ENCODE data around the gene GPHB5.
"Not testable (repeated sequence)": the region's sequence is repeated elsewhere in the genome, so short reads cannot be mapped to it uniquely, and the experiment has no call there.

Gene GPHB5

GRCh38 chr14:63318835-63319234 is at the start of gene GPHB5:
TSS of gene GPHB5 (minus strand) at chr14:63318935. CDS start at chr14:63317849, 1,086 bp downstream.
- no peak for DNase-seq (ENCODE audit: low read depth)

GRCh38 chr14:63367742-63368364 is 49.1 kb upstream of the GPHB5 start:
- DNase-seq (ENCODE audit: low read depth), result no peak

- no peak for DNase-seq (ENCODE audit: low read depth)
Observed at GRCh38 chr14:63362389-63362819, 43.7 kb upstream of the GPHB5 start.

- no peak for DNase-seq (ENCODE audit: low read depth)
Observed at GRCh38 chr14:63361790-63362189, 43.1 kb upstream of the GPHB5 start.

GRCh38 chr14:63357841-63358240 is 39.1 kb upstream of the GPHB5 start:
- DNase-seq (ENCODE audit: low read depth), result no peak

GRCh38 chr14:63345826-63346225 is 27.1 kb upstream of the GPHB5 start:
- DNase-seq (ENCODE audit: low read depth), result no peak

- no peak for DNase-seq (ENCODE audit: low read depth)
Observed at GRCh38 chr14:63344336-63344735, 25.6 kb upstream of the GPHB5 start.

- DNase-seq (ENCODE audit: low read depth), result no peak
Observed at GRCh38 chr14:63343878-63344277, 25.1 kb upstream of the GPHB5 start.

GRCh38 chr14:63342371-63342770 is 23.6 kb upstream of the GPHB5 start:
- peak; percentile 33 for DNase-seq (ENCODE audit: low read depth)

- no peak for DNase-seq (ENCODE audit: low read depth)
Observed at GRCh38 chr14:63328787-63329737, 10.3 kb upstream of the GPHB5 start.

GRCh38 chr14:63326840-63327239 is 8.1 kb upstream of the GPHB5 start:
- DNase-seq (ENCODE audit: low read depth), result no peak

GRCh38 chr14:63322897-63323573 is 4.3 kb upstream of the GPHB5 start:
- no peak for DNase-seq (ENCODE audit: low read depth)

- no peak for DNase-seq (ENCODE audit: low read depth)
Observed at GRCh38 chr14:63322472-63322871, 3.7 kb upstream of the GPHB5 start.

- no peak for DNase-seq (ENCODE audit: low read depth)
Observed at GRCh38 chr14:63308723-63309317, 9.9 kb downstream of the GPHB5 start.

- not testable (repeated sequence) for DNase-seq (ENCODE audit: low read depth)
Observed at GRCh38 chr14:63304429-63304828, 14.3 kb downstream of the GPHB5 start.

GRCh38 chr14:63301891-63302534 is 16.7 kb downstream of the GPHB5 start:
- DNase-seq (ENCODE audit: low read depth), result no peak

GRCh38 chr14:63300854-63301253 is 17.9 kb downstream of the GPHB5 start:
- DNase-seq (ENCODE audit: low read depth), result no peak

GRCh38 chr14:63299351-63300110 is 19.2 kb downstream of the GPHB5 start:
- DNase-seq (ENCODE audit: low read depth), result no peak

GRCh38 chr14:63297372-63298063 is 21.2 kb downstream of the GPHB5 start:
- DNase-seq (ENCODE audit: low read depth), result no peak

- no peak for DNase-seq (ENCODE audit: low read depth)
Observed at GRCh38 chr14:63296060-63296563, 22.6 kb downstream of the GPHB5 start.
